NCI-H1694 treated with DMSO at 0.1 percent for 48 hours (cell line): Measurements from ENCODE around the gene NPAS3.
"Not testable (repeated sequence)": the region's sequence is repeated elsewhere in the genome, so short reads cannot be mapped to it uniquely, and the experiment has no call there.

ENCODE experiments used
- DNase-seq: peaks from one replicate; lab custom pipeline; 2025; lab: John Stamatoyannopoulos, UW

Gene NPAS3

DNA sequence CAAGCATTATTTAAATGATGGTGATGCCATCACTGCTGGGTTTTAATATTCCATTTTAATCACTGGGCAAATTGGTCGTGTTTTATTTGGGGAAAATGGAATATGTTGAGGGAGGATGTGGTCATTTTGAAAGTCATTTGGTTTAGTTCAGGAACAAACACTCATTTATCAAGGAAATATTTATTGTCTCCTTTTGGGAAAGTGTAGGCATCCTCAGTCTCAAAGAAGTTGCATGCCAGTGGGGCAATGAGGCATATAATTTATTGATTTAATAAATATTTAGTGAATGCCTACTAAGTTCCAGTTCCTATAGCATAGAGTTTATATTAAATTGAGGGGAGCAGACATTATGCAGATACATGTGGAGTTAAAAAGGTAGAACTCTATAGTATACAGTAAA lies 134.3 kb downstream of the NPAS3 start:
- no peak for DNase-seq

- DNase-seq = no peak
Measured at GRCh38 chr14:33081259-33081658, 142.6 kb downstream of the NPAS3 start.

DNA sequence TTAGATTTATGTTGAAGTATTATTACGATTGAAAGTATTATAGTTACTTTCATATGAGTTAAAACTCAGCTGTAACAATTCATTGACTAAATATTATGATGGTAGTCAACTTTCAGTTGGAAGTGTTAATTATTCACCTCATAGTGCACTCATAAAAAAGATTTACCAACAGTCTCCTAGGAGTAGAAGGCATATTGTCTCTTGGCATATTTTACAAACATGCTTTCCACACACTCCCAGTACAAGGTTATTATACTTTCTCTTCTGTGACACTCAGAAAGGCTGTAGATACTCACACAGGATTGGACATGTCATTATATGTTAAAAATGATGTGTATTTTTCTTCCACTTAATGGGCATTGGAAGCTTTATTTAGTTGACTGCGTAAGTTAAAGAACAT lies 147.1 kb downstream of the NPAS3 start:
- no peak for DNase-seq

DNA sequence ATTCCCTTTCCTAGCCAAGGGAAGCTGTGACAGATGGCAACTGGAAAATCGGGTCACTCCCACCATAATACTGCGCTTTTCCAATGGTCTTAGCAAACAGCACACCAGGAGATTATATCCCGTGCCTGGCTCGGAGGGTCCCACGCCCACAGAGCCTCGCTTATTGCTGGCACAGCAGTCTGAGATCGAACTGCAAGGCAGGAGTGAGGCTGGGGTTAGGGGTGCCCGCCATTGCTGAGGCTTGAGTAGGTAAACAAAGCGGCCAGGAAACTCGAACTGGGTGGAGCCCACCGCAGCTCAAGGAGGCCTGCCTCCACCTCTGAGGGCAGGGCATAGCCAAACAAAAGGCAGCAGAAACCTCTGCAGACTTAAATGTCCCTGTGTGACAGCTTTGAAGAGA lies 149.6 kb downstream of the NPAS3 start:
- not testable (repeated sequence) for DNase-seq

DNA sequence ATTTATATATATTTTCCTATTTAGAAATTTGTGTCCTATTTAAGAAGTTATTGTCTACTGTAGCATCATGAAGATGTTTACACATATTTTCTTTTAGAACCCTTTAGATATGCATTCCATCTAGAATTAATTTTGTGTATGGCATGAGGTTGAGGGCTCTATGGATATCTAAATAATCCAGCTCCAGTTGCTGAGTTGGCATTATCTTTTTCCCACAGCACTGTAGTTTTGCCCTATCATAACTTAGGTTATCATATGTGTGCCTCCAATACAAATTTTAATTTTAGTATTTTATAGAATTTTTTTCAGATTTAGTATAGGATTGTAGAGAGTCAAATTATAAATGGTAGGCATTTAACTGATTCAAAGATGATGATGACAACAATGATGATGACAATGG lies 159.3 kb downstream of the NPAS3 start:
- no peak for DNase-seq

DNA sequence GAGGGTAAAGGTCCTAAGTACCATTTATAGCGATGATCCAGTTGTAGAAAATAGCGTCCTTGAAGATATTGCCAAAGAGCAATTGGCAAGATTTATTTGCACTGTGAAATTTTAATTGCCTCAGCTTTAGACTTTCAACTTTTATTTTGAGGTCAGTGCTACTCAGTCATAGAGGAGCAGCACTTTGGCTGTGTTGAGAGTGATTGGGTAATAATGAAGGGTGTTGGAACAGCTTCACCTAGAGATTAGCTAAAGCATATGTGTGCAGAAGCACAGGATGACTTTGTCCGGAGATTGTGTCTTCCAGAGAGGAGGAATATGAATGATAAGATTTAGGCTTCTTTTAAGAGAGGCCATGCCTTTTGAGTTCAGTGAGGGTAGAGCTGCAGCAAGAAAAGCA lies 164.8 kb downstream of the NPAS3 start:
- no peak for DNase-seq

DNA sequence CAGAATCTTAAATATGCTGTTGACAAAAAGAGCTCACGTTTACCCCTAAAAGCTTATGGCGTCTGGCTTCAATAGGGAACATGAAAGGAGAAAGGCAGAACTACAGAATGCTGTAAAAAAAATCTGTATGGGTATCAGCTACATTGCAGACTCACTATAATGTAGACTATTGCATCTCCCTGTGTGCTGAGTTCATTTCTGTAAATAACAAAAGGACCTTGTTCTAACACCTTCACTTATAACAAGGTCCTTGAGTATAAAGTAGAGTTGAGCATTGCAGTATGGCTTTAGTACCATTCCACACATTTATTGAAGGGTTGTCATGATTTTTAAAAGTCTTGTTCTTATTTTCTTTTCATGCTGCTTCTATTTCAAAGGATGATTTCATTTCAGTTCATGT lies 165.3 kb downstream of the NPAS3 start:
- no peak for DNase-seq

GRCh38 chr14:33110737-33111443 lies 172.2 kb downstream of the NPAS3 start:
- DNase-seq = no peak

GRCh38 chr14:33114331-33114730 lies 175.7 kb downstream of the NPAS3 start:
- no peak for DNase-seq

GRCh38 chr14:33118668-33119067 lies 180.0 kb downstream of the NPAS3 start:
- peak; percentile 92 for DNase-seq

GRCh38 chr14:33120341-33120740 lies 181.7 kb downstream of the NPAS3 start:
- no peak for DNase-seq

- no peak for DNase-seq
Measured at GRCh38 chr14:33120966-33121365, 182.3 kb downstream of the NPAS3 start.

GRCh38 chr14:33123281-33123680 lies 184.6 kb downstream of the NPAS3 start:
- DNase-seq = no peak

- no peak for DNase-seq
Measured at GRCh38 chr14:33126433-33126832, 187.8 kb downstream of the NPAS3 start.

- no peak for DNase-seq
Measured at GRCh38 chr14:33127531-33127930, 188.9 kb downstream of the NPAS3 start.

GRCh38 chr14:33131801-33132200 lies 193.1 kb downstream of the NPAS3 start:
- DNase-seq = no peak

GRCh38 chr14:33134162-33134561 lies 195.5 kb downstream of the NPAS3 start:
- no peak for DNase-seq

GRCh38 chr14:33134975-33135374 lies 196.3 kb downstream of the NPAS3 start:
- no peak for DNase-seq

DNA sequence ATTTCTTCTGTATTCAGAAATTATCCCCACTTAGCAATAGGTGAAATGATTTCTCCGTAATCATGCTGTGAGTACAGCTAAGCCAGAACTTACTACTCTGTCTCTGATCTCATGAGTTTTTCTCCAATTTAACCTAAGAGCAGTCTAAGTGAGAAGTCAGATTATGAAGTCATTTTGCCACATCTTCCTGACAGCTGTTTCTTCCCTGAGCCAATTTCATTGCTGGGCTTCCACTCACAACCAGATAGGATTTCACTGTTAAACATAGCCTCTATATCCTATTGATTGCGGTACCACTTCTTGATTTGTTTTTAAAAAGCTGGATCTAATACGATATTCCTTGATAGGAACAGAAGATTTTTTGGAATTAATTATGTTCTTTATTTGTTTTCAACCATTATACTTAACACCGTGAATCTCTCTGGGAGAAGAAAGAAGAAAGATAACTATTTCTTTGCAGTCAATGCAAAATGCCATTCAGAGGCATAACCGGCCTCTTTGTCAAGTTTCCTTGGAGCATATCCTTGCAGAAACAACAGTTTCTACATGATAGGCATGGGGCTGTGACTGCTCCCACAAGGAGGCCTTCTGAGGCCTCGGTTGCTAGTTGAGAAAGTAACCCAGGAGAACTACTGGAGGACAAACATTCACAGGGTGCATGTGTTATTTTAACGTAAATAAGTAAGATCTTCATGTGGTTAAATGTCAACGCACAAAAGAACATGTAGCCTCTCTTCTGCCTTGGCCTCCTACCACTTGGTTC lies 212.2 kb downstream of the NPAS3 start:
- no peak for DNase-seq

DNA sequence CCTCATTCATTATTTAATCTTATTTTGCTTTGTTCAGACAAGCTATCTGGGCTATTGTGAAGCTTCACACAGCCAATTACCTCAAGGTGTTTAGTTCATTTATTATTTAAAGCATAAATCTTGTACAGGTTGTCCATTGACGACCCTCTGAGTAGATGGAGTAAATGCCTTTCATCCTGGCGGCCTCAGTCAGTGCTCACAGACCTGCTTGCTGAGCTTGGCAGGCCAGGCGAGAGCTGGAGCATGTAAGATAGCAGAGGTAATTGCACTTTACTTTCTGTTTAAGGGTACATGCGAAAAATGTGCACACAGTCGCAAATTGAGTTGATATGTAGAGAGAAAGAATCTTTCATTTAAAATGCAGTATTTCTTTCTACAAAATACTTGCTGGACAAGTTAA lies 224.4 kb downstream of the NPAS3 start:
- no peak for DNase-seq

GRCh38 chr14:33163600-33163999 lies 224.9 kb downstream of the NPAS3 start:
- DNase-seq = no peak

- no peak for DNase-seq
Measured at GRCh38 chr14:33165144-33165925, 226.7 kb downstream of the NPAS3 start.

- no peak for DNase-seq
Measured at GRCh38 chr14:33165926-33166289, 227.2 kb downstream of the NPAS3 start.
